GM12801 (cell line): Measurements from ENCODE around the gene ILDR2.

Source experiments
- TF ChIP-seq, protein P1 (sequence below): IDR thresholded peaks from one replicate; pipeline ENCODE4 v1.5.1; 2011; ENCODE audit warnings: control low read depth; ENCODE audit not compliant: insufficient read length; ENCODE audit errors: extremely low read depth

Gene ILDR2

DNA sequence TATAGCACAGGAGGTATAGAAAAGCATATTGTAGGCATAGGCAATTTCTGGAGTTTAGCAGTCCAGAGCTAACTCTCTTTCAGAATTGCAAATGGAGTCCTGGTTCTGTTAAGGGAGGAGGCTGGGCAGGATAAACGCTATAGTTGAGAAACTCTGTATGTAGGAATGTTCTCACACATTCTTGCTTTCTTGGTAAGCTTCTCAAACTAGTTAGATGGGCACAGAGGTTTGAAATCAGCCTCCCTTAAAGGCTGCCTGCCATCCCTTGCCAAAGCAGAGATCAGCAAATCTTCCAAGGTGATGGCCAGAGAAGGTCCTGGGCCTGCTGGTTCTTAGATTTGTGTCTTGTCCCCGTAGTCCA, 56.4 kb downstream of the ILDR2 start:
- TF ChIP-seq, protein P1, sequence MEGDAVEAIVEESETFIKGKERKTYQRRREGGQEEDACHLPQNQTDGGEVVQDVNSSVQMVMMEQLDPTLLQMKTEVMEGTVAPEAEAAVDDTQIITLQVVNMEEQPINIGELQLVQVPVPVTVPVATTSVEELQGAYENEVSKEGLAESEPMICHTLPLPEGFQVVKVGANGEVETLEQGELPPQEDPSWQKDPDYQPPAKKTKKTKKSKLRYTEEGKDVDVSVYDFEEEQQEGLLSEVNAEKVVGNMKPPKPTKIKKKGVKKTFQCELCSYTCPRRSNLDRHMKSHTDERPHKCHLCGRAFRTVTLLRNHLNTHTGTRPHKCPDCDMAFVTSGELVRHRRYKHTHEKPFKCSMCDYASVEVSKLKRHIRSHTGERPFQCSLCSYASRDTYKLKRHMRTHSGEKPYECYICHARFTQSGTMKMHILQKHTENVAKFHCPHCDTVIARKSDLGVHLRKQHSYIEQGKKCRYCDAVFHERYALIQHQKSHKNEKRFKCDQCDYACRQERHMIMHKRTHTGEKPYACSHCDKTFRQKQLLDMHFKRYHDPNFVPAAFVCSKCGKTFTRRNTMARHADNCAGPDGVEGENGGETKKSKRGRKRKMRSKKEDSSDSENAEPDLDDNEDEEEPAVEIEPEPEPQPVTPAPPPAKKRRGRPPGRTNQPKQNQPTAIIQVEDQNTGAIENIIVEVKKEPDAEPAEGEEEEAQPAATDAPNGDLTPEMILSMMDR = no peak

DNA sequence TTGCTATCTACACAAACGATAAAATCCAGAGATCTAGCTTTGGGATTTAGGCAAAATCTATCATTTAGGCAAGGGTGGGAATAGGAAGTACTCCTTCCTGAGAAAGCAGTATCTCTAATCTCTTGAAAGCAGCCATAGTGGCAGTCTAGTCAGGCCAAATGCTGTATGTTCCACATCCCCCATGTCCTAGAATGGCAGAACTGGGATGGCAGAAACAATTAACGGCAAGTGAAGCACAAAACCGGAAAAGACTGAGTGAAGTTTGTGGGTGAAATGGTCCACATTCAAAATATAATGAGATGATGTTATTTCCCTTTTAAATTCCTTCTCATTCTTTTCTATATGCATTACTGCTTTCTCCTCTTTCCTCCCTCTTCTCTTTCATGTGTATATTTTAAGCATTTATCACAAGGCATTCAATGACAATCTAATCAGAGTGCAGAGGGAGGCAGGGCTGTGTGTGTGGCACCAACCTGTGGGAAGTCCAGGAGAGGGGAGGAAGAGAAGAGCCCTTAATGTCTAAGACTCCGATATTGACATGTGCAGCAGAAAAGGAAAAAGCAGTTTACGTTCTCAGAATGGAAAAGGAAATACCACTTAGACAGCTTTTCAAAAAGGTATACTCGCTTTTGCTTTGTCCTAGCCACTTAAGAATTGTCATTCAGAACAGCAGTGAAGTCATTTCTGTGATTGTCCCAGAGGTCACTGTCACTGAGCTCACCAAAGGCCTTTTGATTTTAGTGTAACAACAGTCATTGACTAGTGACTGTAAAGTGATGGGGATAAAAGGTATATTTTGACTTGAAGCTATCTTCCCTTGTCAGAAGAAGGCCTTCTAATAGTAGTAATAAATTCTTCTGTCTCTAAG, 57.0 kb downstream of the ILDR2 start:
- TF ChIP-seq, protein P1 = no peak

DNA sequence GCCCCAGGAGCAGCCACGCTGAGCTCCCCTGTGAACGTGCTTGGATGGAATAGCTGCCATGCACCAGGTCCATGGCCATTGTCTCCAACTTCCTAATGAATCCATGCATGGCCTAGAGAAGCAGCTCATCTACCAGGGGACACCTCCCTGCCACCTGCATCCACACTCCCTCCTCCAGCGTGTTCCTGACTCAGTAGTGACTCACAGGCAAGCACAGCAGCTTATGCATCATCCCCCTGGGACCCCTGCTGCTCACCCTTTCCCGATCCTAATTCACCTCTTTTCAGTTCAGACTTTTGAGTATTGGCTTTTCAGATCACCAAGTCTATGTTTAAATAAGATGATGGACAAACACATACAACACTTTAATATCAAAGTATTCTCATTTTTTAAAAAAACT, 59.4 kb downstream of the ILDR2 start:
- TF ChIP-seq, protein P1 = no peak

DNA sequence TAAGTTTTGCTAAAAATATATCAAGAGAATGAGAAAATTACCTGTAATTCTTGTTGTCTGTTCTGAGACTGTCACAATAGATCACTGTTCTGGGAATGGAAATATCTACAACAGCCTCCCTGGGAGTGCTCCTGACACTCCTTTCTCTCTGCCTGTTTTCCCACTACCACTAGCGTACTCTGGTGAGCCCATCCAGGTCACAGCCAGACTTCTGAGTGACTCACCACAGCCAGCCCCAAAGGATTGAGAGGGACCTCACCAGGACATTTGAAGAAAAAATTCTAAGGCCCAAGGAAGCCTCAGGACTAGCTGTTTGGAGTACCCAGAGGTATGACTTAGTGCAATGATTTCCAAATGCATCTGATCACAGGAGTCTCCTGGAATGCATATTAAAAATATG, 60.3 kb downstream of the ILDR2 start:
- TF ChIP-seq, protein P1 = no peak

DNA sequence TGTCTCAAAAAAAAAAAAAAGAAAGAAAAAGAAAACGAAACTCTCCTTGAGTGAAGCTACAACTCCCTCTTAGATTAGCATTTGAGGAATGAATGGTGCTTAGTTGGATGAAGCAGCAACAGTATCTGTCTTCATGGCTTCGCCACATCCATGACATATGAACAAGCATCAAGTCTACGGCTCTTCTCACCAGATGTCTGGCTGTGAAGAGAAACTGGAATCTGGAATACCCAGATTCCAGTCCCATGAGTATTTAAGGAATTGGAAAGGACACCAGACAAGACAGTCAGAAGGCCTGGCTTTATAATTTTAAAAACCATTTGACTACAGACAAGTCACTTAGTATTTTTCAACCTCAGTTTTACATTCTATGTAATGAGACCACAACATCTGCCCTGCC, 61.2 kb downstream of the ILDR2 start:
- TF ChIP-seq, protein P1 = no peak

DNA sequence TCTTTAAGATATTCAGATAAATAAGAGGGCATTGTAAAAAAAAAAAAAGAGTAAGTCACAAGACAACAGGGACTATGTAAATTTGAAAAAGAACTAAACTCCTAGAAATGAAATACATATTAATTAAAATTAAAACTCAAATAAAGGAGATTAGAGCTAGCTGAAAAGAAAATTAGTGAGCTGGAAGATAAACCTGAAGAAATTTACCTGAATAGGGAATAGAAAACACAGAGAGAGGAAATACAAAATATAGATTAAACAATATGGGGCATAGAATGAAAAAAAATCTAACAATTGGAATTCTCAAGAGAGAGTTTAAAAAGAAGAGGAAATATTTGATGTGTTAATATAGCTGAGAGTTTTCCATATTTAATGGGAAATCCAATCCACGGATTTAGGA, 63.7 kb downstream of the ILDR2 start:
- TF ChIP-seq, protein P1 = no peak

DNA sequence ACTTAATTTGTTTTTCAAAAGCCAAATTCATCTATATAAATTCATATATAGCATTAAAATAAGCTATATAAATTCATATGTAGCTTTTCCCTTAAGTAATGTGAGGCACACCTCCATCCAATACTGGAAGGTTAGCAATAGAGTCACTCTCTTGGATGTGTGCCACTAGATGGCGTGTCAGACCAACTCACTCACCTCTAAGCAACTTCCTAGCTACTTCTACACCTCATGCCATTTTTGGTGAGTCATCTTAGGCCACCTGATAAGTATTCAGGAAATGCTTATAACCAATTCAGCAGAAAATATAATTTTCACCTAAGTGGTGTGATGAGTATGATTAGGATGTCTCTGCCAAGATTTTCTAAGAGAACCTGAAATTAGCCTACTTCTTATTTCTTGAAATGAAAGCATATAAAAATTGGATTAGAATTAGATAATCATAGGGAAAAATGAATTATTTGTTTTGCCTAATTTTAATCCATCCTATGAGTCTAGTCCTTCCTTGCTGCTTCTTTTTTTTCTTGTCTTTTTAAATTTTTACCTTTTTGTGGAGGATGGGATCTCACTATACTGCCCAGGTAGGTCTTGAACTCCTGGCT, 64.8 kb downstream of the ILDR2 start:
- TF ChIP-seq, protein P1 = peak; percentile 20
